Measurements from ENCODE around the gene VIPR2.
A peak's percentile ranks its signal among the peaks of the same experiment; 100 is the strongest.

The VIPR2 gene

GRCh38 chr7:158979635-158980351, 164.9 kb downstream of the VIPR2 start:
- H3K27me3 ChIP-seq, result no peaks in the 10 kb centered on the region
- no peak overlapping the region for H3K4me3 ChIP-seq
- peak overlapping the region; percentile 21 to 32 for H3K27ac ChIP-seq
- intact Hi-C loops (cut with DNase I; ENCODE audit: low total_unique reads), result loop anchor here (10.0 kb wide), 1 partner anchor 205 kb away; no protein-coding TSS in a partner anchor
- TF ChIP-seq CTCF (IDR thresholded peaks at IDR 0.05), result no peak
- peaks cover 0 to 18% (median 8%) of the 10 kb centered on the region in 4 donors for H3K4me1 ChIP-seq
- DNase-seq, result no peak
- peaks cover 3 to 24% (median 18%) of the 10 kb centered on the region in 3 donors for H3K9me3 ChIP-seq
- H3K36me3 ChIP-seq, result no peaks in the 10 kb centered on the region

- DNase-seq, result no peak
- Histone ChIP-seq H3K27ac (peak overlapping the region; percentile 21 to 32), H3K4me3 (no peak overlapping the region), H3K9me3 (peaks cover 3 to 24% (median 18%) of the 10 kb centered on the region in 3 donors), H3K4me1 (peaks cover 0 to 18% (median 8%) of the 10 kb centered on the region in 4 donors), H3K36me3 (no peaks in the 10 kb centered on the region), H3K27me3 (no peaks in the 10 kb centered on the region)
- no peak for TF ChIP-seq CTCF (IDR thresholded peaks at IDR 0.05)
- intact Hi-C loops (cut with DNase I; ENCODE audit: low total_unique reads), result no loop called here
Measured at GRCh38 chr7:158979023-158979529, 165.6 kb downstream of the VIPR2 start.

Data from tibial artery (tissue), 4 donors.